OCI-M1 (cell line): ENCODE results near the gene ICAM2.
"Not testable (repeated sequence)": the region's sequence is repeated elsewhere in the genome, so short reads cannot be mapped to it uniquely, and the experiment has no call there.

Source experiments
- DNase-seq: peaks from one replicate; lab custom pipeline; 2025; lab: John Stamatoyannopoulos, UW

The ICAM2 gene

GRCh38 chr17:63997341-63998048 is 22.9 kb downstream of the ICAM2 start:
- no peak for DNase-seq

GRCh38 chr17:63996430-63997182 is 23.8 kb downstream of the ICAM2 start:
- no peak for DNase-seq

- DNase-seq = no peak
Measured at GRCh38 chr17:63995626-63996025, 24.8 kb downstream of the ICAM2 start.

- no peak for DNase-seq
Measured at GRCh38 chr17:63993368-63993985, 27.0 kb downstream of the ICAM2 start.

GRCh38 chr17:63991611-63992010 is 28.8 kb downstream of the ICAM2 start:
- DNase-seq = no peak

- no peak for DNase-seq
Measured at GRCh38 chr17:63989622-63990345, 30.6 kb downstream of the ICAM2 start.

- DNase-seq = no peak
Measured at GRCh38 chr17:63988741-63989621, 31.5 kb downstream of the ICAM2 start.

GRCh38 chr17:63988127-63988478 is 32.3 kb downstream of the ICAM2 start:
- no peak for DNase-seq

GRCh38 chr17:63987221-63988126 is 33.0 kb downstream of the ICAM2 start:
- no peak for DNase-seq

- DNase-seq = no peak
Measured at GRCh38 chr17:63986821-63987220, 33.6 kb downstream of the ICAM2 start.

GRCh38 chr17:63985387-63986140 is 34.9 kb downstream of the ICAM2 start:
- no peak for DNase-seq

- peak; percentile 35 for DNase-seq
Measured at GRCh38 chr17:63984651-63985386, 35.6 kb downstream of the ICAM2 start.

- no peak for DNase-seq
Measured at GRCh38 chr17:63984236-63984635, 36.2 kb downstream of the ICAM2 start.

GRCh38 chr17:63983320-63983719 is 37.1 kb downstream of the ICAM2 start:
- DNase-seq = no peak

- not testable (repeated sequence) for DNase-seq
Measured at GRCh38 chr17:63982641-63983040, 37.8 kb downstream of the ICAM2 start.

GRCh38 chr17:63978272-63979200 is 41.9 kb downstream of the ICAM2 start:
- no peak for DNase-seq

- peak; percentile 19 for DNase-seq
Measured at GRCh38 chr17:63976702-63977101, 43.7 kb downstream of the ICAM2 start.
